ENCODE results near the gene LTA.

Gene LTA, protein sequence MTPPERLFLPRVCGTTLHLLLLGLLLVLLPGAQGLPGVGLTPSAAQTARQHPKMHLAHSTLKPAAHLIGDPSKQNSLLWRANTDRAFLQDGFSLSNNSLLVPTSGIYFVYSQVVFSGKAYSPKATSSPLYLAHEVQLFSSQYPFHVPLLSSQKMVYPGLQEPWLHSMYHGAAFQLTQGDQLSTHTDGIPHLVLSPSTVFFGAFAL

DNA sequence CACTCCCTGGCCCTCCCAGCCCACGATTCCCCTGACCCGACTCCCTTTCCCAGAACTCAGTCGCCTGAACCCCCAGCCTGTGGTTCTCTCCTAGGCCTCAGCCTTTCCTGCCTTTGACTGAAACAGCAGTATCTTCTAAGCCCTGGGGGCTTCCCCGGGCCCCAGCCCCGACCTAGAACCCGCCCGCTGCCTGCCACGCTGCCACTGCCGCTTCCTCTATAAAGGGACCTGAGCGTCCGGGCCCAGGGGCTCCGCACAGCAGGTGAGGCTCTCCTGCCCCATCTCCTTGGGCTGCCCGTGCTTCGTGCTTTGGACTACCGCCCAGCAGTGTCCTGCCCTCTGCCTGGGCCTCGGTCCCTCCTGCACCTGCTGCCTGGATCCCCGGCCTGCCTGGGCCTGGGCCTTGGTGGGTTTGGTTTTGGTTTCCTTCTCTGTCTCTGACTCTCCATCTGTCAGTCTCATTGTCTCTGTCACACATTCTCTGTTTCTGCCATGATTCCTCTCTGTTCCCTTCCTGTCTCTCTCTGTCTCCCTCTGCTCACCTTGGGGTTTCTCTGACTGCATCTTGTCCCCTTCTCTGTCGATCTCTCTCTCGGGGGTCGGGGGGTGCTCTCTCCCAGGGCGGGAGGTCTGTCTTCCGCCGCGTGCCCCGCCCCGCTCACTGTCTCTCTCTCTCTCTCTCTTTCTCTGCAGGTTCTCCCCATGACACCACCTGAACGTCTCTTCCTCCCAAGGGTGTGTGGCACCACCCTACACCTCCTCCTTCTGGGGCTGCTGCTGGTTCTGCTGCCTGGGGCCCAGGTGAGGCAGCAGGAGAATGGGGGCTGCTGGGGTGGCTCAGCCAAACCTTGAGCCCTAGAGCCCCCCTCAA is at the start of gene LTA:
Gene LTA (plus strand): TSS at position 249 of the 871 bp plus-strand sequence. CDS start 454 bp downstream, at position 703.
- DNase-seq, result no peak

DNA sequence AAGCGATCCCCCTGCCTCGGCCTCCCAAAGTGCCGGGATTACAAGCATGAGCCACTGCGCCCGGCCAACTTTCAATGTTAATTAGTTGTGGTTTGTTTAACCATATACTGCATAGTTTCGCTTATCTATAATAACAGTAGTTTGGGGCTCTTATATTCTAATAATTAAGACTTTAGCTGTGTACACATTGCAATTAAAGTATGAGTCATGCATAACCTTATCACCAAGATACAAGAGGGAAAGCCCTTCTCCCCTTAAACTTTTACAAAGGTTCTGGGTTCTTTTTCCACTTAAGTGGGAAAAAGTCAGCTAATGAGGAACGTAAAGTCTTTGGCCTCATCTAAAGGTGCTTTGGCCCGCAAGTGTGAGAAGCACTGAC is 46.5 kb upstream of the LTA start:
- DNase-seq, result no peak

DNA sequence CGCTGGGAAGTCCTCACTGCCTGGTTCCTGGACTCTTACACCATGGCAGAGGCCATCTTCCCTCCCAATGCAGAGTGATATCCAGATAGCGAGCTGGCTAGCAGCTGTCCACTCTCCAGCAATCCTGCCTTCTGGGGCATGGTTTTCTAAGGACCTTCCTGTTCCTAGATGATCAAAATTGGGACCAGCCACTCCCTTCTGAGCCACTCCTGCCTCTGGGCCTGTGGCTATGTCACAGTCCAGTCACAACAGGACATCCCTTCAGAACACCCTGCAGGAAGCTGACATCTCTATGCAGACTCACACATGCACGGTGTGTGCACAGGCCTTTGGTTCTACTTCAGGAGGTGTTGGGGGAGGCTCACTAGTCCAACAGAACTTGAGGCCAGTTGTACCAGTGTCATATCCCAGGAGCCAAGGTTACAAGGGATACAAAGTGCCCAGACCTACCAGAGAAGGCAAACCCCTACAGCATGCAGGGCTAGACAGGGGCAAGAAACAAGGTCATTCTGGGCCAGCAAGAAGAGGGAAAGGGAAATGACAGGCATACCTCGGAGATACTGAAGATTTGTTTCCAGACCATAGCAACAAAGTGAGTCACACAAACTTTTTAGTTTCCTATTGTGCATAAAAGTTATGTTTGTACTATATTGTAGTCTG is 46.0 kb upstream of the LTA start:
- DNase-seq, result no peak

DNA sequence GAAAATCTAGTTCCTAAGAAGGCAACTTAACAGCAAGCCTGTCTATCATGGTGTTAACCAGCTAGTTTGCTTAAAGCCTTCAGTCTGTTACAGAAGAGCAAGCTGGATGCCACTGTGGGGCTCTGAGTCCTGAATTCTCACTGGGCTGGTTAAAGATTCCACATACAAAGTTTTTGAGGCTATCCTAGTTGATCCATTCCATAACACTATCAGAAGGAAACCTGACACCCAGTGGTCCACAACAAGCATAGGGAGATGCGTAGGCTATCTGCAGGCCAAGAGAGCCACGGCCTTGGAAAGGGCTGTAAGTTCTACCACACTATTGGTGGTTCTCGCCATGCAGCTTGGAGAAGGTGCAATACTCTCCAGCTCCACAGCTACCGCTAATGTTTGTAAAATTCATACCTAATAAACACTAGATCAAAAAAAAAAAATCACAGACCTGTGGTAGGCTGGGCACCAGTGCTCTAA is 43.7 kb upstream of the LTA start:
- DNase-seq, result peak; percentile 46

DNA sequence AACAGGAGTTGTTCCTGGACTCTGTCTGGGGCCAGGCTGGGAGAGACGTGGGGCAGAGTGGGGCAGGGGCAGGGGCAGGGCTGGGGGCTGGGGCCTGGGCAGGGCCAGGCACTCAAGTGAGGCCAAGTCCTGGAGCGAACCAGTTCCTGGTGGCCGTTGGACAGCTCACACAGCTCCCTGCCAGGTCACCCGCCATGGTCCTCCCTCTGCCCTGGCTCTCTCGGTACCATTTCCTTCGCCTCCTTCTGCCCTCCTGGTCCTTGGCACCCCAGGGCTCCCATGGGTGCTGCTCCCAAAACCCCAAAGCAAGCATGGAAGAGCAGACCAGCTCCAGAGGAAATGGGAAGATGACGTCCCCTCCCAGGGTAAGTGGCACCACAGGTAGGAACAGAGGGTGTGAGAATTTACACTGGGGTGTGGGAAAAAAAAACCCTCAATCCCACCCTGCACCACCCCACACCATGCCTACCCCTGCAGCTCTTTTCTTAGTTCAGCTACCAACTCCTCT is 43.2 kb upstream of the LTA start, which contains the start of gene MCCD1:
Gene MCCD1 (plus strand): TSS at position 142 of the 508 bp plus-strand sequence. CDS start 53 bp downstream, at position 195.
- no peak for DNase-seq

DNA sequence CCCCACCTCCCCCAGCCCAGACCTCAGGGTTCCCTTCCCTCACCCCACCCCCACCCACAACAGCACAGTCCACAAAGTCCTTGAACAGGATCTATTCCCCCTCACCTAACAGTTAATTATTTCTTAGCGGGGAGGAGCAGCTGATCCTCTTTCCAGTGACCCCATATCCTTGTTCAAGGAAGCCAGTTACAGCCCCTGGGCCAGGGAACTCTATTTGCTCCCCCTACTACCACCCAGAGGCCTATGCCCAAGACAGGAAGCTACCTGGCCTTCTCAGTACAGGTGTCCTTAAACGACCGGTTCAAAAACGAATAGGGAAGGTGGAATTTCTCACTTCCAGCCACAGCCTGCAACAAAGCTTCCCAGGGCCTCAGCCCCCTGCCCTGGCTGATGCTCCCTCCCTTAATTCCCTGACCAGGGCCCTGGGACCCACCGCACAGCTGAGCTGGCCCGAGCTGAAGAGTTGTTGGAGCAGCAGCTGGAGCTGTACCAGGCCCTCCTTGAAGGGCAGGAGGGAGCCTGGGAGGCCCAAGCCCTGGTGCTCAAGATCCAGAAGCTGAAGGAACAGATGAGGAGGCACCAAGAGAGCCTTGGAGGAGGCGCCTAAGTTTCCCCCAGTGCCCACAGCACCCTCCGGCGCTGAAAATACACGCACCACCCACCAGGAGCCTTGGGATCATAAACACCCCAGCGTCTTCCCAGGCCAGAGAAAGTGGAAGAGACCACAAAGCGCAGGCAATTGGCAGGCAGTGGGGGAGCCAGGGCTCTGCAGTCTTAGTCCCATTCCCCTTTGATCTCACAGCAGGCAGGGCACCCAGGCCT is 42.5 kb upstream of the LTA start:
- peak; percentile 37 for DNase-seq

DNA sequence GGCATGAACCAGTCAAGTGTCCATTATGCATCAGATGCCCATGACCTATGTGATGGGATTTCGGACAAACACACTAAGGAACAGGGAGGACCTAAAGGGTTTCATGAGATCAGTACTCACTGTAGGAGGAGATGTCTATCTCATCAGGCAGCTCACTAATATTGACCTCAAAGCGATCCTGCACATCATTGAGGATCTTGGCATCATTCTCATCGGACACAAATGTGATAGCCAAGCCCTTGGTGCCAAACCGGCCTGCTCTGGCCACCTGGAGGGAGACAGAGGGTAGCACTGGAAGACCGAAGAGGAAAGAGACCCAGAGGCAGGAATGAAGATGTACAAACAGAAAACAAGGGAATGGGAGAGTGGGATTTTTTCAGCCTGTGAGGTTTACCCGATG is 41.4 kb upstream of the LTA start:
- DNase-seq, result peak; percentile 25

DNA sequence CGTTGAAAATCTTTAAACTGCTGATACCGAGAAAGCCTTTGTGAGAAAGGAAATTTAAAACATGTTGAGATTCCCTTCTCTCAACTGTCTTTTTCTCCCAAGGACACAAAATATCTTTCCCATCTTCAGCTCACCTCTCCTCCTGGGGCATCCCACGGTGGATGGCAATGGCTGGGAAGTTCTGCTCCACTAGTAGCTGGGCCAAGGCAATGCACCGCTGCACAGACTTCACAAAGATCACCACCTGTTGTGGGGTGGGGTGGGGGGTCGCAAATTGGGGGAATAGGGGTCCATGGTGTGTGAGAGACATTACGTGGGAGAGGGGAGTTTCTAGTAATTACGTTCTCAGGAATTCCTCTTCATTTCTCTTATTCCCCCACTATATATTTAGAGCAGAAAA is 40.9 kb upstream of the LTA start:
- DNase-seq, result no peak

DNA sequence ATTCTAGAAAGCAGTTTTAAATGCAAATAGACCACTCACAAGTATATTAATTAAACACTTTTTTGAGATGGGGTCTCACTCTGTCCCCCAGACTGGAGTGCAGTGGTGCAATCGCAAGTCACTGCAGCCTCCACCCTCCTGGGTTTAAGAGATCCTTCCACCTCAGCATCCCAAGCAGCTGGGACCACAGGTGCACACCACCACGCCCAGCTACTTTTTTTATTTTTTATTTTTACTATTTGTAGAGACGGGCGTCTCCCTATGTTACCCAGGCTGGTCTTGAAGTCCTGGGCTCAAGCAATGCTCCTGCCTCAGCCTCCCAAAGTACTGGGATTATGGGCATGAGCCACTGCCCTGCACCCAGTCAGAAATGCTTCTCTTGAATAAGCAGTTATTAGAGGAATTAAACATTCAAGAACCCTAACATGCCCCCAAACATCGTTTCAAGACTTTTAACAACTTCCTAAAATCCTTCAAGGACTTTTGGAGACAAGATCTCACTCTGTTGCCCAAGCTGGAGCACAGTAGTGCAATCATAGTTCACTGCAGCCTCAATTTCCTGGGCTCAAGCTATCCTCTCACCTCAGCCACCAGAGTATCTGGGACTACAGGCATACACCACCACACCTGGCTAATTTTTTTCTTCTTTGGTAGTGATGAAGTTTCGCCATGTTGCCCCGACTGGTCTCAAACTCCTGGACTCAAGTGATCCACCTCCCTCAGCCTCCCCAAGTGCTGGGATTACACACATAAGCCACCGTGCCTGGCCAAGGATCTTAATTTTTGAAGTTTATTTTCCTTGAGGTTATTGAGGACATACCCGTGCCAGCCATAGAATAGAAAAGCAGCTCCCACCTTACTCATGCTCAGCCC is 40.1 kb upstream of the LTA start:
- no peak for DNase-seq

DNA sequence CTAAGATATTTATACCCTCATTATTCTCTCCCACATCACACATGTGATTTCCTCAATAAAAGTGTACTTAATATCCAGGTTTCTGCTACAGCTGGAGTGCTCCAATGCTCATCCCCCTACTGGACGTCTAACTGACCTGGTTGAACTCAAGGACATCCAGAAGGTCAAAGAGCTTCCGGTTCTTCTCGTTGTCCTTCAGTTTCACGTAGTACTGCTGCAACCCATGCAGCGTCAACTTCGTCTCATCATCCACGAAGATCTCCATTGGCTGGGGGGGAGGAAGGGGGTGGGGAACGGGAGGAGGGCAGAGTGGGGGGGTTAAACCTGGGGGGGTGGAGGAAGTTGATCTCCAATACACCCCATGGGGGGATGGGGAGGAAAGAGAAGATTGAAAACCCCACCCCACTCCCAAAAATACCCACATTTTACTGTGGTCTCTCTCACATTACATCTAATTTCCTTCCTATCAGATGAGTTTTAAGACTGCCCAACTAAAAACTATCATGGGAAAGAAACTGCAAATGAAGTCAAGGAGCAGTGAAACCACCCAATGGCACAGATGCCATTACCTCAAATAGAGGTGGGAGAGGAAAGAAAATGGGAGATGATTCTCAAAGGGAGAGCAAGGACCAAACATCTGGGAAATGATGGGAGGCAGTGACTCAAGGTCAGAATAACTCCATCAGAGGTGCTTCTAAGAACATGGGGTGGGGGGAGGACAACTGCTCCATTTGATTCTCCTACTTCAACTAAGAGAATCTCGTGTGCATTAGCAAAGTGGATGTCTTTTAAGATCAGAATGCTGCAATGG is 39.2 kb upstream of the LTA start:
- peak; percentile 22 for DNase-seq

DNA sequence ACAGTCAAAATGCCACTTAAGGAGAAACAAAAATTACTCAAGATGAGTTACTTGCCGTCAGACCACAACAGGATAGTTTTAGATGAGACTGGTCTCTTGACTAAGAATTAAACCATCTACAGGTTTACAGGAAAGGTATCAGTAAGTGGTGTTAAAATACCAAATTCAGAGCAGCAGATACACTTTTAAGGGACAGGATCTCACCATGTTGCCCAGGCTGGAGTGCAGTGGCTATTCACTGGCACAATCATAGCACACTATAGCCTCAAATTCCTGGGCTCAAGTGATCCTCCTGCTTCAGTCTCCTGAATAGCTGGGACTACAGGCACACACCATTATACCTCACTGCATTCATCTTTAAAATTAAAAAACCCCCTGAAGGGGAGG is 38.6 kb upstream of the LTA start:
- no peak for DNase-seq

DNA sequence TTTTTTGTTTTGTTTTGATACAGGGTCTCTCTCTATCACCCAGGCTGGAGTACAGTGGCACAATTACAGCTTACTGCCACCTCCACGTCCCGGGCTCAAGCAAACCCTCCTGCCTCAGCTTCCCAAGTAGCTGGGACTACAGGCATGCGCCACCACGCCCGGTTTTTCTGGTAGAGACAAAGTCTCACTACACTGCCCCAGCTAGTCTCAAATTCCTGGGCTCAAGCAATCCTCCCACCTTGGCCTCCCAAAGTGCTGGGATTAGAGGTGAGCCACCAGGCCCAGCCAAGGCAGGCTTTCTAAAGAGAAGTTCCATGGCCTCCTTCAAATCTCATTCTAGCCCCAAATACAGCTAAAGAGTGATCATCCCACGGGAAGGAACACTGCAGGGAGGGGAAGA is 38.1 kb upstream of the LTA start:
- DNase-seq, result no peak

DNA sequence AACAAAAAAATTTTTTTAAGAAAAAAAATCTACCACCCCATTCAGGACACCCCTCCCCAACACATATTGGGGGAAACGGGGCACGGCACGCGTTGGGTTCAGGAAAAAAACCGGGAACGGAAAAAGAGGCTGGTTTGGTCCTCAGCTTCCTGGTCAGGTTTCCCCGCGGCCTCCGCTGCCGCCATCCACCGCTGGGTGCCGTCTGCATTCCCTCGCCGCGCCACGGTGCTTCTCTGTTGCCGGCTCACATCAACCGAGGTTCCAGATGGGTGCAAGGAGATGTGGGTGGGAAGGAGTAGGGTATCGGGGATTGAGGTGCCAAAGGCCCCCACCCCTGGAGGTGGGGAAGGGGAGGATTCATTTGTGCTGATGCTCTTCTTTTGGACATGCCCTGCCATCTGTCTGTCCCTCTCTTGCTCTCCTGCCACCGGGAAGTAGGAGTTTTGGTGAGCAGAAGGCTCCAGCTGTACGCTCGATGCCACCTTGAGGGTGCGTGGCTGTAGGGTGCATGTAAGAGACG is 37.5 kb upstream of the LTA start:
- no peak for DNase-seq

DNA sequence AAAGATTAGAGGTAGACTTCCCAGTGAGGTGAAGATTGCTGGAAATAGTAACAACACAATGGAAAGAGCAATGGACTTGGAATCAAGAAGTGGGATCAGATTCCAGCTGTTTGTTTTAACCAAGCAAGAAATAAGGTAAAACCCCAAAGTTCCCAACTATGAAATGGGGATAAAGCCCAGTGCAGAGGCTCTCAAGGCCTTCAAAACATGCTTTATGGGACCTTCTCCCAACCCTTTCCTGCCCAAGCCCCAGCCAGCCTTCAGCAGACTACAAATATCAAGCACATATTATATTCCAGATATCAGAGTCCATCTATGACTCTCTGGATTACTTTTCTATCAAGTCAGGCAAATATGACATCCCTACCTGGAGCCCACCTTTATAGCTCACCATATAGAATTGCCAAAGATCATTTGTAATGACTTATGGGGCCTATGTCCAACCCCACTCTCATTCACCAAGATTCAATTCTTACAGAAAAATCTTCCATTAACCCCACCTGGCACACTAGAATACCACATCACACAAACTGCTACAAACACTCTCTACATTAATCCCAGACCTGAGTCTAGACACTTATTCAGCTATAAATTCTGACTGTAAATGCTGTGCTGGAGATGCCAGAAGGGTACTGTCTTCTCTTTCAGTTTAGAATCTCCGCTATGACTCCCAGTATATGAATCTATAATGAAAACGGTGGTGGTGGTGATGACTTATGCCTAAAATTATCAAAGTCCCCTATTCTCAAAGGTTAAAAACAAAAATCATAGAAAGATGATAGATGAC is 36.4 kb upstream of the LTA start:
- DNase-seq, result no peak

DNA sequence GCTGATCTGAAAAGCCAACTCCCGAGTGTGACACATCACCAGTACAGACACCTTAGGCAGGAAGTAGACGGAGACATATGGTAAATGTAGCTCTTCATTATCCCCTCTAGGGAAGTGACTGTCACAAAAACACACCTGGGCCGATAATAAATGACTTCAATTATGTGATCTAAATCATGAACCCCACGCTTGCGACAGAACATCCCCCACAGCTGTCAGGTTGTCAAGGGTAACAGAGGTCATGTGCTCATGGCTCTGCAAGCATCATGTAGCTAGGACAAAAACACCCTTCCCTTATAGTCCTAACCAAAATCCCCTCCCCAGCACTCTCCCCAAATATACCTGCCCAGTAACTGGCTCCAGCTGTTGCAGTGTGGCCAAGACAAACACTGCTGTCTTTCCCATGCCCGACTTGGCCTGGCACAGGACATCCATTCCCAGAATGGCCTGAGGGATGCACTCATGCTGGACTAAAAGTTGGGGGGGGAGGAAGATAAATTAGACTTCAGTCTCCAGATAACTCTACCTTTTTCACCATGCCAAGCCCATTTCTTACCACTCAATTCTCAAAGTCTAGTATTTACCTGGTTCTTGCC is 33.2 kb upstream of the LTA start:
- DNase-seq, result no peak

DNA sequence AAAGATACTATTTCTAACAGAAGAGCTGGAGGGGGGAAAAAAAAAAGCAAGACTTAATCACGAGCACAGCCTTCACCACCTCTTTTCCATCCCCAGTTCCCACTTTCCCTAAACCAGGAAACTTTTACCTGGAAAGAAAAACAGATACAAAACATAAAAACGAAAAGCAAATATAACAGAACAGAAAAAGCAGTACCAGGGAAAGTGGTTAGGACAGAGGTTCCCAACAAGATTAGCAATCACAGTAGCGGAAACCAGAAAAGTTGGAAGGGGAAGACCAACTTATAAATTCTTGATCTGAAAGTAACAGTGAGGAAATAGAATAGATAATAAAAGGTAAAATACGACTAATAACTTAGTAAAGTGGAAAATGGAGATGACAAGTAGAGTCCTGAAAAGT is 31.4 kb upstream of the LTA start:
- no peak for DNase-seq

DNA sequence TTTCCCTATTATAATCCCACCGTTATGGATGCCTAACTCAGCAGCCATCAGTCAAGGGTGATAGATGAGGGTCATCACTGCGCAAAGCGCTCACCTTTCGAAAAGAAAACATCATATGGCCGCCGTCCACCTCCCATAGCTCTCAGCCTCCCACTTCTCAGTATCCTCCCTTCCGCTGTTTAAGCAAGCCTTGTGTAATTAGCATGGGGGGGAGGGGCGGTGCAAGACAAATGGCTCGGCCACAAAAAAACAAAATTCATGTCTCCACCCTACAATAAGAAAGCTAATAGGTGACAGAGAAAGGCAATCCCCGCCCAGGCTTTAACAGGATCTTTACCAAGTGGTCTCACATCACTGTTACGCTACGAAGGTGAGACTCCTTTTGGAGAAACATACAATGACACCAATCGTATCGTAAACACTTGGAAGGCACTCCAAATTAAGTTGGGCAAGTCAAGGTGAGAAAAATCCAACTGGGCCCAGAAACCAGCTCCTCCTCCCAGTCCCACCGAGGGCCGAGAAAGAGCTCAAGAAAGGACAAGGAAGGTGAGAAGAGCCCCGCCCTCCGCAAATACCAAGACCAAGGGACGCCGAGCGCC is 30.9 kb upstream of the LTA start:
- DNase-seq, result peak; percentile 75

DNA sequence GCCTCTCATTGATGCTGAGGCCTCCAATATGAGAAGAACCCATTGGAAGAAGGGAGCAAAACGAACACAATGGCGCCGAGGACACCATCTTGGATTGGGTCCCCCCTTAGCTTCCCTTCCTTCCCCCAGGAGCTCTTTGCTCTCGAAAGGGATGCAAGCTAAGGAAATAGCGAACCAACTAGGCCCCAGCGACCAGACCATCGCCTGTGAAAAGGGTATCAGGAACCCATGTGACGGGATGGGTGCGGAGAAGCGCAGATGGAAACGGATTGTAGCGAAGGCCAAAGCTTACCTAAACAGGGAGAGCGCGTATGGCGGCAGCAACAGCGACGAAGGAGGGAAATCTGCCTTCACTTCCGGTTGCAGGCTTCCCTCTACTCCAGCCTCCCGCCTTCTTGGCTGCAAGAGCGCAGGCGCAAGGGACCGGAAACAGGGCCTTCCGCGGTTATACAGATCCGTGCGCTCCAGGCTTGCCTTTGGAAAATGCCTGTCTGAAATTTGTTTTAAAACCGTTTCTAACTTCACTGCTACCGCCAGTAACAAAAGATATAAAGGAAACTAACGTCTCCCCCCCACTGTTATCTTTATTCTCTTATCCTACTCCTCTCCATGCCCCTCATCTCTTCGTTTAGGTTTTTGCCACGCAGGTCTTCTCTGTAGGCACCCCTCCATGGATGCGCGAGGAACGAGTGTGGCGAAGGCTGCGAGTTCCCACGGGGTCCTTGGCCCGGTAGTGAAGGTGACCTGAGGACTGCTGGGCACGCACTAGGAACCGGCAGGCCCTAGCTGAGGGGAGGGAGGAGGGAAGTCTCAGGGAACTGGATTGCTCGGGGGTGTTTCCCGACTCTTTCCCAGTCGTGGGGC is 30.2 kb upstream of the LTA start, which contains the start of gene DDX39B:
Gene DDX39B (minus strand): TSS at position 346 of the 864 bp plus-strand sequence. CDS start 1,471 bp downstream, outside the sequence.
- DNase-seq, result peak; percentile 99

All from DMS53 (cell line).